SK-N-SH (cell line): ENCODE results near the gene PRKN. TPM values are rescaled to one million over a fixed set of nuclear protein-coding genes. Genes with fewer than 3 reads are reported as not detected.

ENCODE experiments used
- CTCF ChIA-PET: fragments of 300-600, 350-600 bp; formaldehyde crosslinking; extraction: SDS; loops from one replicate; lab custom pipeline; 2021; lab: Yijun Ruan, JAX
- POLR2A ChIA-PET: fragments of 350-600 bp; sonication (Branson Sonifier 250); formaldehyde crosslinking; extraction: SDS; loops from one replicate; lab custom pipeline; 2020; ENCODE audit warnings: antibody characterized with exemption, inconsistent platforms; lab: Yijun Ruan, JAX
- DNase-seq: peaks from one replicate; pipeline ENCODE4 v3.0.0; 2012
- H2AFZ ChIP-seq: fragments of 200-600 bp; sonication (generic); 2 replicates; pipeline ENCODE4 v1.8.1; 2016; ENCODE audit warnings: antibody characterized with exemption, mild to moderate bottlenecking, low read depth
- H3F3A ChIP-seq: fragments of 200-600 bp; sonication (generic); replicated peaks from 2 replicates; pipeline ENCODE3; 2016; ENCODE audit warnings: antibody characterized with exemption, mild to moderate bottlenecking; ENCODE audit not compliant: insufficient read depth
- H3K27ac ChIP-seq, 2 experiments: fragments of 200-500 bp in 1 of 2; fragments of 200-600 bp in 1 of 2; sonication (Bioruptor generic) in 1 of 2; sonication (generic), shearing (Covaris generic) in 1 of 2; 2 replicates each; pipeline versions ENCODE4 v1.5.1 to v1.6.1; 2014 to 2016; ENCODE audit warnings: low read depth in 2 of 2, inconsistent platforms in 1 of 2, low read length in 1 of 2, mild to moderate bottlenecking in 1 of 2, mixed read lengths in 1 of 2
- H3K27me3 ChIP-seq: fragments of 200-600 bp; sonication (generic), shearing (Covaris generic); 2 replicates; pipeline ENCODE4 v1.6.1; 2016; ENCODE audit warnings: mixed run types; ENCODE audit not compliant: insufficient read depth
- H3K36me3 ChIP-seq, 2 experiments: fragments of 200-500 bp in 1 of 2; fragments of 200-600 bp in 1 of 2; sonication (Bioruptor generic) in 1 of 2; sonication (generic) in 1 of 2; replicated peaks in 1 of 2; 2 replicates each; pipeline versions ENCODE3 to v1.5.1; 2014 to 2016; ENCODE audit warnings: low read length in 1 of 2, mild to moderate bottlenecking in 1 of 2; ENCODE audit not compliant: insufficient read depth in 2 of 2, control insufficient read depth in 1 of 2
- H3K4me1 ChIP-seq, 2 experiments: fragments of 200-500 bp in 1 of 2; fragments of 200-600 bp in 1 of 2; sonication (Bioruptor generic) in 1 of 2; sonication (generic), shearing (Covaris generic) in 1 of 2; 2 replicates each; pipeline versions ENCODE4 v1.5.1 to v1.6.1; 2014 to 2016; ENCODE audit warnings: low read depth in 1 of 2, low read length in 1 of 2, mixed run types in 1 of 2; ENCODE audit not compliant: insufficient read depth in 2 of 2, control insufficient read depth in 1 of 2
- H3K4me2 ChIP-seq: fragments of 200-600 bp; sonication (generic), shearing (Covaris generic); 2 replicates; pipeline ENCODE4 v1.6.1; 2017; ENCODE audit warnings: mixed run types
- H3K4me3 ChIP-seq, 2 experiments: fragments of 200-500 bp in 1 of 2; fragments of 200-600 bp in 1 of 2; sonication (Bioruptor generic) in 1 of 2; sonication (generic), shearing (Covaris generic) in 1 of 2; 2 replicates each; pipeline versions ENCODE4 v1.5.1 to v1.8.1; 2014 to 2016; ENCODE audit warnings: low read depth in 2 of 2, inconsistent platforms in 1 of 2, low read length in 1 of 2, mild to moderate bottlenecking in 1 of 2, mixed read lengths in 1 of 2, moderate library complexity in 1 of 2
- H3K79me2 ChIP-seq: fragments of 200-600 bp; sonication (generic); 2 replicates; pipeline ENCODE4 v1.8.1; 2017; ENCODE audit warnings: mild to moderate bottlenecking; ENCODE audit not compliant: insufficient read depth
- H3K9ac ChIP-seq: fragments of 200-600 bp; sonication (generic); 2 replicates; pipeline ENCODE4 v1.6.1; 2017; ENCODE audit warnings: mixed run types
- H3K9me2 ChIP-seq: fragments of 200-600 bp; sonication (generic); 2 replicates; pipeline ENCODE4 v1.6.1; 2017; ENCODE audit warnings: mixed run types
- H3K9me3 ChIP-seq: fragments of 200-600 bp; sonication (generic); 2 replicates; pipeline ENCODE4 v1.6.1; 2017; ENCODE audit warnings: mixed run types, mild to moderate bottlenecking, moderate library complexity
- H4K20me1 ChIP-seq: fragments of 200-600 bp; sonication (generic); 2 replicates; pipeline ENCODE4 v1.6.1; 2017; ENCODE audit warnings: mild to moderate bottlenecking, mixed run types; ENCODE audit not compliant: insufficient read depth
- CHD2 ChIP-seq: fragments of 150-350 bp; IDR thresholded peaks from 2 replicates; pipeline ENCODE4 v1.6.1; 2018; ENCODE audit warnings: low read length; ENCODE audit not compliant: partially characterized antibody
- EP300 ChIP-seq, 2 experiments: IDR thresholded peaks; 2 replicates each; pipeline versions ENCODE4 v1.4.0 to v1.6.1; 2012; ENCODE audit warnings: borderline replicate concordance in 1 of 2, low read depth in 1 of 2, low read length in 1 of 2
- EZH2phosphoT487 ChIP-seq: fragments of 200-600 bp; sonication (generic); IDR thresholded peaks from 2 replicates; pipeline ENCODE4 v1.6.1; 2017; ENCODE audit warnings: low read depth, mixed run types, mild to moderate bottlenecking, antibody characterized with exemption, moderate library complexity, borderline replicate concordance
- FOXJ3 ChIP-seq: sonication (generic); formaldehyde crosslinking; IDR thresholded peaks from 2 replicates; pipeline ENCODE4 v1.5.1; 2020; ENCODE audit warnings: mild to moderate bottlenecking, missing genetic modification reagents
- FOXM1 ChIP-seq: IDR thresholded peaks from 2 replicates; pipeline ENCODE4 v1.4.0; 2012; ENCODE audit warnings: low read depth, mild to moderate bottlenecking
- GABPA ChIP-seq: IDR thresholded peaks from 2 replicates; pipeline ENCODE4 v1.4.0; 2012; ENCODE audit warnings: low read depth, mild to moderate bottlenecking
- GATA2 ChIP-seq: sonication (generic); formaldehyde crosslinking; IDR thresholded peaks from 2 replicates; pipeline ENCODE4 v1.5.0; 2020; ENCODE audit warnings: mild to moderate bottlenecking, missing genetic modification reagents
- JUND ChIP-seq: IDR thresholded peaks from 2 replicates; pipeline ENCODE4 v1.4.0; 2012
- MXI1 ChIP-seq: IDR thresholded peaks from 2 replicates; pipeline ENCODE4 v1.6.1; 2012; ENCODE audit warnings: mild to moderate bottlenecking, low read depth, low read length, improper control_type of control experiment
- NFIC ChIP-seq: IDR thresholded peaks from 2 replicates; pipeline ENCODE4 v1.4.0; 2012; ENCODE audit warnings: borderline replicate concordance
- NRF1 ChIP-seq: IDR thresholded peaks from 2 replicates; pipeline ENCODE4 v1.6.1; 2012; ENCODE audit warnings: low read depth, mild to moderate bottlenecking, low read length
- POLR2AphosphoS5 ChIP-seq: IDR thresholded peaks from 2 replicates; pipeline ENCODE4 v1.6.1; 2012; ENCODE audit warnings: low read depth, low read length
- RAD21 ChIP-seq: IDR thresholded peaks from 2 replicates; pipeline ENCODE4 v1.6.1; 2012; ENCODE audit warnings: mild to moderate bottlenecking, low read length
- RCOR1 ChIP-seq: fragments of 150-350 bp; IDR thresholded peaks from 2 replicates; pipeline ENCODE4 v1.6.1; 2017; ENCODE audit warnings: antibody characterized with exemption, low read length
- RFX5 ChIP-seq: IDR thresholded peaks from 2 replicates; pipeline ENCODE4 v1.6.1; 2012; ENCODE audit warnings: mild to moderate bottlenecking, improper control_type of control experiment, low read length
- RXRA ChIP-seq: IDR thresholded peaks from 2 replicates; pipeline ENCODE4 v1.4.0; 2012; ENCODE audit warnings: low read depth, mild to moderate bottlenecking, borderline replicate concordance
- SMC3 ChIP-seq: IDR thresholded peaks from 2 replicates; pipeline ENCODE4 v1.6.1; 2012; ENCODE audit warnings: low read depth, low read length, improper control_type of control experiment
- TAF1 ChIP-seq: IDR thresholded peaks from 2 replicates; pipeline ENCODE4 v1.6.1; 2012; ENCODE audit warnings: low read depth, mild to moderate bottlenecking, low read length, moderate library complexity, borderline replicate concordance
- TEAD4 ChIP-seq: IDR thresholded peaks from 2 replicates; pipeline ENCODE4 v1.4.0; 2012; ENCODE audit warnings: mild to moderate bottlenecking, borderline replicate concordance; ENCODE audit not compliant: insufficient read depth
- polyA plus RNA-seq, 3 experiments: library from polyadenylated mRNA; depleted of rRNA; stranded (reverse); fragments of >200 nt; gene quantifications; 2 replicates each; pipeline ENCODE4 v1.2.3, GENCODE V29; 2012
- TF ChIP-seq, protein P1 (sequence below): IDR thresholded peaks from 2 replicates; pipeline ENCODE4 v1.4.0; 2012; ENCODE audit warnings: low read depth
- TF ChIP-seq, protein P2 (sequence below): IDR thresholded peaks from 2 replicates; pipeline ENCODE4 v1.4.0; 2012; ENCODE audit warnings: low read depth, borderline replicate concordance
- TF ChIP-seq, protein P3 (sequence below): fragments of 200-600 bp; sonication (generic); IDR thresholded peaks from 2 replicates; pipeline ENCODE4 v1.6.1; 2017; ENCODE audit warnings: antibody characterized with exemption, mild to moderate bottlenecking, moderate library complexity
- TF ChIP-seq, protein P4 (sequence below): fragments of 150-350 bp; IDR thresholded peaks from 2 replicates; pipeline ENCODE4 v1.6.1; 2016; ENCODE audit warnings: mild to moderate bottlenecking, low read depth, low read length
- TF ChIP-seq, protein P5 (sequence below): IDR thresholded peaks from 2 replicates; pipeline ENCODE4 v1.4.0; 2012; ENCODE audit warnings: low read depth, borderline replicate concordance

PRKN gene
- polyA plus RNA-seq, 1 of the 3 experiments (the other 2 are of a cell fraction) = 0.76 TPM

DNA sequence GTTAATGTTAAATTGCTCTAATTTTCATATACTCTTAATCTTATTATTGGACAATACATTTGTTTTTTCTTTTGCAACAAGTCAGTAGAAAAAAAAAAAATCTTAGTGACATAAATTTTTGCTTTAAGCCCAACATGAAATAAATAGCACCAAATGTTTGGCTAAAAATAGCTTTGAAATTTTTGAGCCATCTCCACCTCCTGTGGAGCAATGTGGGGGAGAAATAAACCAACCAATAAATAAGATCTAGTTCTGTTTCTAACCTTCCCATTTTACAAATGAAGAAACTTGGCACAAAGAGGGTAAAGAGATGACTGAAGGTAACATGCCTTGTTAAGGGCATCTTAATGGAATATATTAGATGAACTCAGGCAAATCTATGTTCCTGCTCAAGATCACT is 91.4 kb downstream of the PRKN start:
- Histone ChIP-seq H3K9ac (no peak overlapping the region), H3K4me2 (no peak overlapping the region), H3K36me3 (no peaks in the 10 kb centered on the region), H3K4me1 (no peaks in the 10 kb centered on the region), H3F3A (no peaks in the 10 kb centered on the region), H3K4me3 (no peak overlapping the region), H4K20me1 (no peaks in the 10 kb centered on the region), H3K9me2 (no peaks in the 10 kb centered on the region), H3K27me3 (no peaks in the 10 kb centered on the region), H3K79me2 (no peaks in the 10 kb centered on the region), H3K9me3 (no peaks in the 10 kb centered on the region; the same call in 1 of the 2 replicates), H2AFZ (no peak overlapping the region), H3K27ac (no peak overlapping the region)
- no peak for DNase-seq
- ChIA-PET POLR2A (no interaction called here), CTCF (interaction anchor here (0.6 kb wide), 1 partner anchor 53 kb away, joined by 3 read pairs; no protein-coding TSS in a partner anchor)
- TF ChIP-seq, protein P1, sequence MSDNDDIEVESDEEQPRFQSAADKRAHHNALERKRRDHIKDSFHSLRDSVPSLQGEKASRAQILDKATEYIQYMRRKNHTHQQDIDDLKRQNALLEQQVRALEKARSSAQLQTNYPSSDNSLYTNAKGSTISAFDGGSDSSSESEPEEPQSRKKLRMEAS = no peak
- TF ChIP-seq, protein P2, sequence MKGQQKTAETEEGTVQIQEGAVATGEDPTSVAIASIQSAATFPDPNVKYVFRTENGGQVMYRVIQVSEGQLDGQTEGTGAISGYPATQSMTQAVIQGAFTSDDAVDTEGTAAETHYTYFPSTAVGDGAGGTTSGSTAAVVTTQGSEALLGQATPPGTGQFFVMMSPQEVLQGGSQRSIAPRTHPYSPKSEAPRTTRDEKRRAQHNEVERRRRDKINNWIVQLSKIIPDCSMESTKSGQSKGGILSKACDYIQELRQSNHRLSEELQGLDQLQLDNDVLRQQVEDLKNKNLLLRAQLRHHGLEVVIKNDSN = no peak
- TF ChIP-seq RAD21 = no peak
- TF ChIP-seq NRF1 = no peak
- TF ChIP-seq SMC3 = no peak
- TF ChIP-seq FOXJ3 = no peak
- TF ChIP-seq TEAD4 = no peak
- no peak for TF ChIP-seq RXRA
- TF ChIP-seq GATA2 (CRISPR knock-in tag) = no peak
- no peak for TF ChIP-seq EP300 (IDR thresholded peaks at IDR 0.05; ENCODE audit: borderline replicate concordance in 1 of 2, low read depth in 1 of 2, low read length in 1 of 2)
- TF ChIP-seq TAF1 = no peak
- TF ChIP-seq RFX5 = no peak
- TF ChIP-seq JUND = no peak
- TF ChIP-seq RCOR1 = no peak
- TF ChIP-seq, protein P3, sequence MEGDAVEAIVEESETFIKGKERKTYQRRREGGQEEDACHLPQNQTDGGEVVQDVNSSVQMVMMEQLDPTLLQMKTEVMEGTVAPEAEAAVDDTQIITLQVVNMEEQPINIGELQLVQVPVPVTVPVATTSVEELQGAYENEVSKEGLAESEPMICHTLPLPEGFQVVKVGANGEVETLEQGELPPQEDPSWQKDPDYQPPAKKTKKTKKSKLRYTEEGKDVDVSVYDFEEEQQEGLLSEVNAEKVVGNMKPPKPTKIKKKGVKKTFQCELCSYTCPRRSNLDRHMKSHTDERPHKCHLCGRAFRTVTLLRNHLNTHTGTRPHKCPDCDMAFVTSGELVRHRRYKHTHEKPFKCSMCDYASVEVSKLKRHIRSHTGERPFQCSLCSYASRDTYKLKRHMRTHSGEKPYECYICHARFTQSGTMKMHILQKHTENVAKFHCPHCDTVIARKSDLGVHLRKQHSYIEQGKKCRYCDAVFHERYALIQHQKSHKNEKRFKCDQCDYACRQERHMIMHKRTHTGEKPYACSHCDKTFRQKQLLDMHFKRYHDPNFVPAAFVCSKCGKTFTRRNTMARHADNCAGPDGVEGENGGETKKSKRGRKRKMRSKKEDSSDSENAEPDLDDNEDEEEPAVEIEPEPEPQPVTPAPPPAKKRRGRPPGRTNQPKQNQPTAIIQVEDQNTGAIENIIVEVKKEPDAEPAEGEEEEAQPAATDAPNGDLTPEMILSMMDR = no peak
- TF ChIP-seq GABPA = no peak
- TF ChIP-seq NFIC = no peak

DNA sequence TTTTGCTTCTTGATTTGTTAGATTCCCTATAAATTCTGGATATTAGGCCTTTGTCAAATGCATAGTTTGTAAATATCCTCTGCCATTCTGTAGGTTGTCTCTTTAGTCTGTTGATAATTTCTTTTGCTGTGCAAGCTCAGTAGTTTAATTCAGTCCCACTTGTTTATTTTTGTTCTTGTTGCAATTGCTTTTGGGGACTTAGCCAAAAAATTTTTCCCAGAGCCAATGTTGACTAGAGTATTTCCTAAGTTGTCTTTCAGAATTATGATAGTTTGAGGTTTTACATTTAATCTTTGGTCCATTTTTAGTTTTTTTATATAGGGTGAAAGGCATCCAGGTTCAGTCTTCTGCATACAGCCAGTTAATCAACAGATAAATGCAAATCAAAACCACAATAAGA is 96.0 kb downstream of the PRKN start:
- H3K27ac ChIP-seq = no peak overlapping the region

More for the DNA sequence above, 96.0 kb downstream of the PRKN start:
- H3K4me2 ChIP-seq = no peak overlapping the region
- H3K4me3 ChIP-seq = no peak overlapping the region
- no peaks in the 10 kb centered on the region for H4K20me1 ChIP-seq
- H3K9ac ChIP-seq = no peak overlapping the region
- no peaks in the 10 kb centered on the region for H3F3A ChIP-seq
- ChIA-PET CTCF (no interaction called here), POLR2A (no interaction called here)
- no peaks in the 10 kb centered on the region; the same call in 1 of the 2 replicates for H3K9me3 ChIP-seq
- no peaks in the 10 kb centered on the region for H3K27me3 ChIP-seq
- H3K9me2 ChIP-seq = no peaks in the 10 kb centered on the region
- H3K4me1 ChIP-seq = no peaks in the 10 kb centered on the region
- no peak for DNase-seq
- no peaks in the 10 kb centered on the region for H3K79me2 ChIP-seq
- H3K36me3 ChIP-seq = no peaks in the 10 kb centered on the region
- no peak overlapping the region for H2AFZ ChIP-seq
- TF ChIP-seq POLR2AphosphoS5 (no peak), MXI1 (no peak), FOXJ3 (no peak), EZH2phosphoT487 (no peak), TAF1 (no peak), CHD2 (no peak), TEAD4 (no peak), FOXM1 (no peak)
- TF ChIP-seq, protein P4, sequence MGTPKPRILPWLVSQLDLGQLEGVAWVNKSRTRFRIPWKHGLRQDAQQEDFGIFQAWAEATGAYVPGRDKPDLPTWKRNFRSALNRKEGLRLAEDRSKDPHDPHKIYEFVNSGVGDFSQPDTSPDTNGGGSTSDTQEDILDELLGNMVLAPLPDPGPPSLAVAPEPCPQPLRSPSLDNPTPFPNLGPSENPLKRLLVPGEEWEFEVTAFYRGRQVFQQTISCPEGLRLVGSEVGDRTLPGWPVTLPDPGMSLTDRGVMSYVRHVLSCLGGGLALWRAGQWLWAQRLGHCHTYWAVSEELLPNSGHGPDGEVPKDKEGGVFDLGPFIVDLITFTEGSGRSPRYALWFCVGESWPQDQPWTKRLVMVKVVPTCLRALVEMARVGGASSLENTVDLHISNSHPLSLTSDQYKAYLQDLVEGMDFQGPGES = no peak
- TF ChIP-seq, protein P5, sequence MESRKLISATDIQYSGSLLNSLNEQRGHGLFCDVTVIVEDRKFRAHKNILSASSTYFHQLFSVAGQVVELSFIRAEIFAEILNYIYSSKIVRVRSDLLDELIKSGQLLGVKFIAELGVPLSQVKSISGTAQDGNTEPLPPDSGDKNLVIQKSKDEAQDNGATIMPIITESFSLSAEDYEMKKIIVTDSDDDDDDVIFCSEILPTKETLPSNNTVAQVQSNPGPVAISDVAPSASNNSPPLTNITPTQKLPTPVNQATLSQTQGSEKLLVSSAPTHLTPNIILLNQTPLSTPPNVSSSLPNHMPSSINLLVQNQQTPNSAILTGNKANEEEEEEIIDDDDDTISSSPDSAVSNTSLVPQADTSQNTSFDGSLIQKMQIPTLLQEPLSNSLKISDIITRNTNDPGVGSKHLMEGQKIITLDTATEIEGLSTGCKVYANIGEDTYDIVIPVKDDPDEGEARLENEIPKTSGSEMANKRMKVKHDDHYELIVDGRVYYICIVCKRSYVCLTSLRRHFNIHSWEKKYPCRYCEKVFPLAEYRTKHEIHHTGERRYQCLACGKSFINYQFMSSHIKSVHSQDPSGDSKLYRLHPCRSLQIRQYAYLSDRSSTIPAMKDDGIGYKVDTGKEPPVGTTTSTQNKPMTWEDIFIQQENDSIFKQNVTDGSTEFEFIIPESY = no peak
- TF ChIP-seq, all 33 proteins: peak for 0
